ENCODE data around the gene RHBDF1.

DNA sequence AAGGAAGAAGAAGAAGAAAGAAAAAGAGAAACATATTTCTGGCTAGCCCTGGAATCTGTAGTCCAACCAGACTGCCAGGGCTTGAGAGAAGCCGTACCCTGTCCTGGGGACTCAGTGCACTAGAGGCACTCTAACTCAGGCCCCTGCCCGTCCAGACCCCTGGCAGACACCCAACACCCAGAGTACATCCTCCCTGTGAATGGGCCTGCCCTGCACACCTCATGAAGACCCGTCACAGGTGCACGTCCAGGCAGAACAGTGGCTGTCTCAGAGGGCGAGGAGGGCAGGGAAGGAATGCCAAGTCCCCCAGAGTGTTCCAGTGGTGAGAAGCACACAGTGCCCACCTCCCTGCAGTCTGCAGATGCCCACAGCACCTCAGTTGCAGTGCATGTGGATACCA, 28.6 kb upstream of the RHBDF1 start:
- TF ChIP-seq CTCF (IDR thresholded peaks at IDR 0.05) (no peak), POLR2A (IDR thresholded peaks at IDR 0.05) (no peak)
